Neural progenitor cell (in vitro differentiated cells): ENCODE measurements around the gene KANK3. TPM values are rescaled to one million over a fixed set of nuclear protein-coding genes. Genes with fewer than 3 reads are reported as not detected.

Experiments used
- DNase-seq: peaks from one replicate; pipeline ENCODE4 v3.0.0-alpha.2; 2016; ENCODE audit warnings: low spot score
- H2AFZ ChIP-seq: fragments of 200-600 bp; sonication (generic); replicated peaks from 2 replicates; pipeline ENCODE4 v1.6.1; 2016; ENCODE audit warnings: antibody characterized with exemption
- H3F3A ChIP-seq: fragments of 200-600 bp; sonication (generic); 2 replicates; pipeline ENCODE4 v1.6.1; 2016; ENCODE audit warnings: antibody characterized with exemption, low read depth
- H3K27ac ChIP-seq: fragments of 200-600 bp; sonication (generic); 2 replicates; pipeline ENCODE4 v1.5.1; 2016; ENCODE audit warnings: mild to moderate bottlenecking
- H3K27me3 ChIP-seq: fragments of 200-600 bp; sonication (generic); 2 replicates; pipeline ENCODE4 v1.6.1; 2016; ENCODE audit warnings: mild to moderate bottlenecking, moderate library complexity
- H3K36me3 ChIP-seq: fragments of 200-600 bp; sonication (generic); 2 replicates; pipeline ENCODE4 v1.5.1; 2016
- H3K4me1 ChIP-seq: fragments of 200-600 bp; sonication (generic); 2 replicates; pipeline ENCODE4 v1.6.1; 2016; ENCODE audit warnings: mixed run types
- H3K4me2 ChIP-seq: fragments of 200-600 bp; sonication (generic); 2 replicates; pipeline ENCODE4 v1.6.1; 2016
- H3K4me3 ChIP-seq: fragments of 200-600 bp; sonication (generic); 2 replicates; pipeline ENCODE4 v1.5.1; 2016
- H3K79me2 ChIP-seq: fragments of 200-600 bp; sonication (generic); 2 replicates; pipeline ENCODE4 v1.6.1; 2016; ENCODE audit warnings: low read depth
- H3K9ac ChIP-seq: fragments of 200-600 bp; sonication (generic); 2 replicates; pipeline ENCODE4 v1.6.1; 2016
- H3K9me3 ChIP-seq: fragments of 200-600 bp; sonication (generic); 2 replicates; pipeline ENCODE4 v1.5.1; 2016; ENCODE audit warnings: low read depth
- H4K20me1 ChIP-seq: fragments of 200-600 bp; sonication (generic); 2 replicates; pipeline ENCODE4 v1.6.1; 2016; ENCODE audit warnings: low read depth
- H3K27ac Mint-ChIP-seq: 3 replicates; pipeline ENCODE4 v1.8.0; 2021; ENCODE audit warnings: mixed read lengths
- H3K27me3 Mint-ChIP-seq: 2 replicates; pipeline ENCODE4 v1.8.0; 2022; ENCODE audit warnings: low read depth, mild to moderate bottlenecking, inconsistent platforms, moderate library complexity, mixed read lengths; ENCODE audit not compliant: insufficient read depth
- H3K36me3 Mint-ChIP-seq: 3 replicates; pipeline ENCODE4 v1.8.0; 2021; ENCODE audit warnings: mixed read lengths
- H3K4me1 Mint-ChIP-seq: 3 replicates; pipeline ENCODE4 v1.8.0; 2021; ENCODE audit warnings: mixed read lengths
- H3K4me3 Mint-ChIP-seq: 3 replicates; pipeline ENCODE4 v1.8.0; 2021; ENCODE audit warnings: mild to moderate bottlenecking, moderate library complexity, mixed read lengths
- H3K9me3 Mint-ChIP-seq: 3 replicates; pipeline ENCODE4 v1.8.0; 2020; ENCODE audit warnings: mixed read lengths
- CTCF ChIP-seq: fragments of 200-600 bp; sonication (generic); IDR thresholded peaks from 2 replicates; pipeline ENCODE4 v1.5.1; 2017; ENCODE audit warnings: antibody characterized with exemption, mild to moderate bottlenecking
- EZH2 ChIP-seq: fragments of 200-600 bp; sonication (generic); IDR thresholded peaks from 2 replicates; pipeline ENCODE4 v1.6.1; 2017; ENCODE audit warnings: antibody characterized with exemption, mild to moderate bottlenecking, moderate library complexity
- EZH2phosphoT487 ChIP-seq: fragments of 200-600 bp; sonication (generic); IDR thresholded peaks from 2 replicates; pipeline ENCODE4 v1.6.1; 2017; ENCODE audit warnings: antibody characterized with exemption
- total RNA-seq: library from RNA; depleted of rRNA; stranded (reverse); fragments of >200 nt; gene quantifications from 2 replicates; pipeline ENCODE4 v1.2.3, GENCODE V29; 2015; ENCODE audit warnings: low replicate concordance

Gene KANK3
- 1.9 TPM in 1 of 2 replicates, not detected in the other for total RNA-seq

GRCh38 chr19:8342684-8343482 is at the start of gene KANK3:
KANK3 (minus strand) TSS chr19:8343262; CDS start chr19:8337828, 5,434 bp downstream.
- H3K27ac Mint-ChIP-seq: no peak within 1 kb of the TSS
- peak within 1 kb of the TSS; percentile 43 for H3K4me3 ChIP-seq
- no peak within 1 kb of the TSS for H3K9ac ChIP-seq
- no peaks in the 10 kb centered on the region for H3K79me2 ChIP-seq
- peak; percentile 81 for TF ChIP-seq EZH2
- TF ChIP-seq EZH2phosphoT487: peak; percentile 34
- no peak for TF ChIP-seq CTCF
- no peaks in the 10 kb centered on the region for H3K9me3 ChIP-seq
- H3K27ac ChIP-seq: no peak within 1 kb of the TSS
- peaks cover 28% of the 10 kb centered on the region for H3K27me3 Mint-ChIP-seq
- H4K20me1 ChIP-seq: peaks cover 3% of the 10 kb centered on the region
- H3K27me3 ChIP-seq: peaks cover 67% of the 10 kb centered on the region
- no peaks in the 10 kb centered on the region for H3K36me3 ChIP-seq
- H3K4me1 Mint-ChIP-seq: peaks cover 9% of the 10 kb centered on the region
- H3K4me1 ChIP-seq: no peaks in the 10 kb centered on the region
- H3K4me3 Mint-ChIP-seq: peak within 1 kb of the TSS; percentile 71
- H3K9me3 Mint-ChIP-seq: no peaks in the 10 kb centered on the region
- H3K4me2 ChIP-seq: peak within 1 kb of the TSS; percentile 63
- peaks cover 11% of the 10 kb centered on the region for H3F3A ChIP-seq
- no peak within 1 kb of the TSS for H2AFZ ChIP-seq
- no peaks in the 10 kb centered on the region for H3K36me3 Mint-ChIP-seq
- DNase-seq: peak; percentile 97

- Histone ChIP-seq H3K27ac (no peak overlapping the region), H4K20me1 (peaks cover 49% of the 10 kb centered on the region), H2AFZ (no peak overlapping the region), H3K9me3 (no peaks in the 10 kb centered on the region), H3K36me3 (no peaks in the 10 kb centered on the region), H3F3A (peaks cover 21% of the 10 kb centered on the region), H3K79me2 (peaks cover 73% of the 10 kb centered on the region), H3K4me2 (no peak overlapping the region), H3K27me3 (no peaks in the 10 kb centered on the region), H3K4me1 (no peaks in the 10 kb centered on the region), H3K9ac (no peak overlapping the region), H3K4me3 (no peak overlapping the region)
- peaks cover 19% of the 10 kb centered on the region for H3K4me1 Mint-ChIP-seq
- peaks cover 4% of the 10 kb centered on the region for H3K36me3 Mint-ChIP-seq
- no peak for DNase-seq
- H3K4me3 Mint-ChIP-seq: no peak overlapping the region
- no peak for TF ChIP-seq EZH2phosphoT487
- no peak for TF ChIP-seq EZH2
- no peak for TF ChIP-seq CTCF
- no peaks in the 10 kb centered on the region for H3K9me3 Mint-ChIP-seq
- H3K27ac Mint-ChIP-seq: peak overlapping the region; percentile 78
- peaks cover 12% of the 10 kb centered on the region for H3K27me3 Mint-ChIP-seq
These were observed 49.0 kb upstream of the KANK3 start for GRCh38 chr19:8392017-8392591.

- peaks cover 14% of the 10 kb centered on the region for H3K4me1 Mint-ChIP-seq
- peaks cover 10% of the 10 kb centered on the region for H3K36me3 Mint-ChIP-seq
- H3K79me2 ChIP-seq: peaks cover 66% of the 10 kb centered on the region
- H4K20me1 ChIP-seq: peaks cover 43% of the 10 kb centered on the region
- peaks cover 21% of the 10 kb centered on the region for H3F3A ChIP-seq
- H3K4me1 ChIP-seq: no peaks in the 10 kb centered on the region
- peak overlapping the region; percentile 77 for H3K4me2 ChIP-seq
- H3K27ac ChIP-seq: no peak overlapping the region
- no peaks in the 10 kb centered on the region for H3K27me3 ChIP-seq
- peak overlapping the region; percentile 83 for H3K4me3 Mint-ChIP-seq
- peak overlapping the region; percentile 94 for H3K4me3 ChIP-seq
- H3K27me3 Mint-ChIP-seq: peaks cover 12% of the 10 kb centered on the region
- no peak overlapping the region for H3K9ac ChIP-seq
- no peak for TF ChIP-seq EZH2phosphoT487
- no peak for TF ChIP-seq EZH2
- TF ChIP-seq CTCF: no peak
- H3K27ac Mint-ChIP-seq: peak overlapping the region; percentile 78
- no peak for DNase-seq
- H3K9me3 ChIP-seq: no peaks in the 10 kb centered on the region
- H2AFZ ChIP-seq: no peak overlapping the region
- H3K36me3 ChIP-seq: no peaks in the 10 kb centered on the region
- H3K9me3 Mint-ChIP-seq: no peaks in the 10 kb centered on the region
These were observed 48.3 kb upstream of the KANK3 start for GRCh38 chr19:8391198-8392016.
